KOPT-K1 (cell line): Measurements from ENCODE around the gene DYNLT1.
"Not testable (repeated sequence)": the region's sequence is repeated elsewhere in the genome, so short reads cannot be mapped to it uniquely, and the experiment has no call there.

Source experiments
- H3K27ac ChIP-seq: fragments of 200-600 bp; sonication (generic); 2 replicates; pipeline ENCODE4 v1.5.1; 2016; ENCODE audit warnings: antibody characterized with exemption, mild to moderate bottlenecking, low read depth, low read length; ENCODE audit not compliant: poor library complexity, severe bottlenecking
- H3K36me3 ChIP-seq: fragments of 200-600 bp; sonication (generic); 2 replicates; pipeline ENCODE4 v1.5.1; 2017; ENCODE audit warnings: antibody characterized with exemption, mild to moderate bottlenecking, low read length, moderate library complexity; ENCODE audit not compliant: insufficient read depth
- H3K9me3 ChIP-seq: fragments of 200-600 bp; sonication (generic); 2 replicates; pipeline ENCODE4 v1.5.1; 2017; ENCODE audit warnings: antibody characterized with exemption, low read length, mild to moderate bottlenecking; ENCODE audit not compliant: insufficient read depth, poor library complexity, severe bottlenecking

DYNLT1 gene

DNA sequence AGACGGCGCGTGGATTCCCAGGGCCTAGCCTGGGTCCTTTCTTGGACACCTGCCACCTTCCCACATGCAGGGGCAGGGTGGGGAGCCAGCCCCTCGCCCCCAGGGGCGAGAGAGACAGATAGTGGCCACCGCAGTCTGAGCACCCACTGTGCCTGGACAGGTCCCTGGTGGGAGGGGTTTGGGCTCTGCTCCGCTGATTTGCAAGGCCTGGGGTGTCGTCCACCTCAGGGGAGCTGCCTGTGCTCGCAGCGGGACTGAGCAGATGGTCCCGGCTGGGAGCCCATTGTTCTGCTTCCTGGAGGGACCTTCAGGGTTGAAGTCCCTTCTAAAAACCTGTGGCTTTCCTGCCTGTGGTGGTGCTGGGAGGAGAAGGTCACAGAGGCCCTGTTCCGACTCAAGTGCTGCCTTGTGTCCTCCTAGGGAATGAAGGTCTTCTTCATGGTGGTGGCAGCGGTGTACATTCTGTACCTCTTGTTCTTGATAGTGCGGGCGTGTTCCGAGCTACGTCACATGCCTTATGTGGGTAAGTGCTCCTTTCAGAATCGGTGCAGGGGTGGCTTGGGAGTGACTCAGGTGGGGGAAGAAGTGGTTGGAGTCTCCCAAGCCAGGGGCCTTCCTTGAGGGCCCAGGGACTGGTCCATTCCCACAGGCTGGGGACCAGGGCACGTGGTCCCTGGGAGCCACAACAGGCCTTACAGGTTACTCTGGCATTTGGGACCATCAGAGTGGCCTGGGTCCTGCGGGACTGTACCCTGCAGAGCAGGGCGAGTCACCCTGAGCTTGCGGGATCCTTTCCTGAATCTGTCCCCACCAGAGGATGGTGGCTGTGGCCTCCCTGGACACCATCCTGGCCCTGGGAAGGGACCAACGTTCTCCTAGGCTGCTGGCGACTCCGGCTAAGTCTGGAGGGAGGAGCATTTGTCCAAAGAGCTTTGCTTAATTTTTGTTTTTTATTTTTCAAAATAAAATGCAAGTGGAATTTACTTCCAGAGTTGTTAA, 19.6 kb downstream of the DYNLT1 start:
- Histone ChIP-seq H3K36me3 (peaks cover 97% of the 10 kb centered on the region), H3K9me3 (no peaks in the 10 kb centered on the region), H3K27ac (no peak overlapping the region)

- Histone ChIP-seq H3K27ac (no peak overlapping the region), H3K36me3 (peaks cover 83% of the 10 kb centered on the region), H3K9me3 (no peaks in the 10 kb centered on the region)
Observed at GRCh38 chr6:158622545-158623190, 21.9 kb downstream of the DYNLT1 start.

DNA sequence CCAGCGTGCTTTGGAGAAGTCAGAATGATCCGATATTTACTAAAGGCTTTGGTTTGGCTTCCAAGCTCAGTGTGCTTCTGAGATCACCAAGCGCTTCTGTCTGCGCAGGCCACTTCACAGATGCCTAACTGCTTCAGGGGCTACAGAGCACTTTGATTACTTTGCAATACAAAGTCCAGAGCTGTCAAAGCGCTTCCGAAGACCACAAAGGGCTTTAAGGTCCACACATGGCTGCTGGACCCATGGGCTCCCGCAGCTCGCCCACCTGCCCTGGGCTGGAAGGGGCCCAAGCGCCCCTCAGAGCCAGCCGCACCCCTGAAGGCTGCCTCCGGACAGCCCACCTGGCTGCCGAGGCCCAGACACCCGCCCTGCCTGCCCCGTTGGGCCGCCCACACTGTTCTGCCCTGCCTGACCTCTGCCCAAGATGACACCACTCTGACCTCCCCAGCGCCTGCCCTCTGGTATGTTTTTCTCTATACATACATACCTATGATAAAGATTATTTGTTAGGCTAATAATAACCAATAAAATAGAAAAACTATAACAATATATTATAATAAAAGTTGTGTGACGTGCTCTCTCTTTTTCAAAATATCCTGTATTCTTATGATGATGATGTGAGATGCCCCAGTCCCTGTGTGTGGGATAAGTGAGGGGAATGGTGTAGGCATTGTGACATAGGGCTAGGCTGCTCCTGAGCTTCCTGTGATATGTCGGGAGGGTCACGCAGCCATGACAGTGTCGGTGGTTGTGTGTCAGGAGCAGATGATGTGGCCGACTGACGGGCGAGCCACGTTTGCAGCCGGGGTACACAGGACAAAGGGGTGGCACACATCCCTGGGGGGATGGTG, 22.6 kb downstream of the DYNLT1 start:
- Histone ChIP-seq H3K9me3 (no peaks in the 10 kb centered on the region), H3K27ac (no peak overlapping the region), H3K36me3 (peaks cover 76% of the 10 kb centered on the region)

GRCh38 chr6:158620963-158621693, 23.4 kb downstream of the DYNLT1 start:
- no peak overlapping the region for H3K27ac ChIP-seq
- H3K9me3 ChIP-seq, result no peaks in the 10 kb centered on the region
- H3K36me3 ChIP-seq, result peaks cover 68% of the 10 kb centered on the region

DNA sequence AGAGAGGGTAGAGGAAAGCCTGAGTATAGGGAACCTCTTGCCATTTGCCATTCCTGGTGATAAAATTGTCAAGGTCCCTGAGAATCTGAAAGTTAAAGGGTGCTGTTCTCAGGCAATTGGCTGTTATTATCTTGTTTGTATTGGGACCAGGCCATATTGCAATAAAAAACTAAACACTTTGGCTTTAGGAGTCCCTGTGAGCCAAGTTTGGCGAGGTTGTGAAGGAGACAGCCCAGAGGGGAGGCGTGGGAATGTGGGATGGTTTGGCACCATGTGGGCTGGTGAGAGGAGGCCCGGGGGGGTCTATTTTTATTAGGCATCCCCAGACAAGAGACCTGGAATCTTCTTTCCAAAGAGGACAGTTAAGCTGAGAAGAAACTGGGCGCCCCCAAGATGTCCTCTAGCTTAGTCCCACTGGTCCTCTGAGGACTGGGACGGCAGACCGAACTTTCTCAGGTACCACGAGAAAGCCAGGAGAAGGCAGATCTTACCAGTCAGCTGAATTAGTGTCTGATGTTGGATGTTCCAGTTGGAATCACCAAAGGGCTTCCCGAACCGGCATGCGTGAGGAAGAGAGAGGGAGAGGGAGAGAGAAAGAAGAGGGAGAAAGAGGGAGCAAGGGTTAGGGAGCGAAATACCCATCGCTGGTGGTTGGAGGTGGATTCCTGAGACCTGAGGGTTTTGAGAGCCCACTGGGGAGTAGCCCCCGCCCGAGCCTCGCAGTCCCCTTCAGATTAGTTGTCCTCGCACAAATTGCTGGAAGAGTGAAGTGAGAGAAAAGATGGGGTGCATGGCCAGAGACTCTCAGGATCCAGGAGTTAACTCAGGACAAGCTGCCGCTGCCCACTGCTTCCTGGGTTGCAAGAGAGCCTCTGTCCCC, 24.4 kb downstream of the DYNLT1 start:
- Histone ChIP-seq H3K36me3 (peaks cover 64% of the 10 kb centered on the region), H3K9me3 (no peaks in the 10 kb centered on the region), H3K27ac (no peak overlapping the region)

DNA sequence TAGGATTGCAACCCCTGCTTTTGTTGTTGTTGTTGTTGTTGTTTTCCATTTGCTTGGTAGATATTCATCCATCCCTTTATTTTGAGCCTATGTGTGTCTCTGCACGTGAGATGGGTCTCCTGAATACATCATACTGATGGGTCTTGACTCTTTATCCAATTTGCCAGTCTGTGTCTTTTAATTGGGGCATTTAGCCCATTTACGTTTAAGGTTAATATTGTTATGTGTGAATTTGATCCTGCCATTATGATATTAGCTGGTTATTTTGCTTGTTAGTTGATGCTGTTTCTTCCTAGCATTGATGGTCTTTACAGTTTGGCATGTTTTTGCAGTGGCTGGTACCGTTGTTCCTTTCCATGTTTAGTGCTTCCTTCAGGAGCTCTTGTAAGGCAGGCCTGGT, 26.3 kb downstream of the DYNLT1 start:
- not testable (repeated sequence) for H3K9me3 ChIP-seq, H3K27ac ChIP-seq
- peaks cover 65% of the 10 kb centered on the region for H3K36me3 ChIP-seq

- not testable (repeated sequence) for H3K9me3 ChIP-seq, H3K27ac ChIP-seq
- H3K36me3 ChIP-seq, result peaks cover 67% of the 10 kb centered on the region
Observed at GRCh38 chr6:158614606-158615005, 29.9 kb downstream of the DYNLT1 start.

DNA sequence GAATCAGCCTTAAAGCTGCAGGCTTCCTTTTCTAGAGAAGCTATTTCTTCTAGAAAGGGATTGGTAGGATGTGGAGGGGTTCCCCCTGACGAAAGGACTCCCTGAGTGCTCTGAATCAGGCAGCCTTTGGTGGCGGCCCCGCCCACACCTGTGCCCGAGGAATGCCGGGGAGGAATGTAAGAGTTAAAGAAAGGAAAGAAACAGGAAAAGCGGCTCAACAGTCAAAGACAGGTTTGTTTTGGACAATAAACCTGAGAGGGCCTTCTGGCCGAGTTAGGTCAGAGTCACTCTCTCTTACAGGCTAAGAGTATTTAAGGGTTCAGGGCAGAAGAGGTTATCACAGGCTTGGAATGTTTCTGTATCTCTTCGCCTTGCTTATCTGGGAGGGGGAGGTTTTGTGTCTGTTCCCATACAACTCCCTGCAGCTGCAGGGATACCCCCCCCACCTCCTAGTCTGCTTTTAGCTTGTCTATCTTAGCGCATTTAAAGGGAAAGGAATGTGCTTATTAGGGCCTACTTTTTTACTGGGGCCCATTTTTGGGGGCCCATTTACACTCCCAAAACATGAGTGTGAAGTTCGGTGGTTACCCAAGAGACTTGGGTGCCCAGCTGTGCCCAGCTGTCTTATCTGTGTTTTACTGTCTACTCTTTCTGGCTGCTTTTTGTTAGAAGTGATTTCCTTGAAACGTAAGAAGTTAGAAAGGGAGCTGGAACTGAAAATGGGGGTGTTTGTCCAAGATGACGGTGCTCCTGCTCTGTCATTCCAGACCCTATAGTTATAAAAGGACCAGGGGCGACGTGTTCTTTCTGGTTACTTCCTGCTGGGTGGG, 32.8 kb downstream of the DYNLT1 start:
- Histone ChIP-seq H3K36me3 (peaks cover 90% of the 10 kb centered on the region), H3K9me3 (no peaks in the 10 kb centered on the region), H3K27ac (no peak overlapping the region)

DNA sequence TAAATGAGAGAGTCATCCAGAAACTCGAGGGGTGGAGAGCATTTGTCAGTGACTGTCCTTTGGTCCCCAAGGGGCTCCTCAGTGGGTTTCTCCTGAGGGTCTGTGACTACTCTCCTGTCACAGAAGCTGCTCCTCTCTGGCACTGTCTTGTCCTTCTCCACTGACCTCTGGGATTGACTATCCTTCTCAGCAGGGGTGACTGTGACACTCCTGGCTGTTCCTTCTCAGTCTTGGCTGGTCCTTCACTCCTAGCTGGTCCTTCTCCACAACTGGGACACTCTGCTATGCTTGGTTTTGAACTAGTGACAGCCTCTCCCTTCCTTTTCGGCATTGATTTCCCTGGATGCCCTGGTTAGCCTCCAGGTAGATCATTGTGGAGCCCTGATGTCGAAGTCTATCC, 33.5 kb downstream of the DYNLT1 start:
- H3K36me3 ChIP-seq, result peaks cover 97% of the 10 kb centered on the region
- no peaks in the 10 kb centered on the region for H3K9me3 ChIP-seq
- no peak overlapping the region for H3K27ac ChIP-seq

DNA sequence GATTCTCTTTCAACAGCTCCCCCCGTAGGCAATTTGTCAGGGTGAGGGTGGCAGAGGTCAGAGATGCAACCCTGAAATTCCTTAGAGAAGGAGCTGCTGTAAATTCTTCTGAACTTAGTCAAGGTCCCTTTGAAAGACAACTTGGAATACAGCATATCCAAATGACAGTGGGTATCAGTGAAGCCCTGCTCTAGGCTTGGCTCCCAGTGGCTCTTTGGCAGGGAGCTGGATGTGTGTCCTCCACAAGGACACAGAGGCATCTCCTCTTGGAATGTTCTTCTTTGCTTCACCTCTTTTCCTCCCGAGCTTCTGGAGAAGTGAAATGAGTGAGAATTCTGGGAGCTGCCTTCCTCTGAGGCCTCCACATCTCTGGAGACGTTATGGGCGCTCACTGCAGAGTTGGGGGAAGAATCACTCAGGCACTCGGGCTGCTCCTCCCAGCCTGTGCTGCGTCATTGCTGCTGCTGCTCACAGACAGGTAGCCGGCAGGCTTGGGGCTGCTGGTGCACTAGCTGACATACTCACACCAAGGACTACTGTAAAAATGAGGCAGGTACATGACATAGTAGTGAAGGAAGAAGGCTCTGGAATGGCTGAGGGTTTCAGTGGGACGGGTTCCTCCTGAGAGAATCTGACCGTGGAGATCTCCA, 34.1 kb downstream of the DYNLT1 start:
- H3K27ac ChIP-seq, result no peak overlapping the region
- H3K36me3 ChIP-seq, result peaks cover 100% of the 10 kb centered on the region
- no peaks in the 10 kb centered on the region for H3K9me3 ChIP-seq

DNA sequence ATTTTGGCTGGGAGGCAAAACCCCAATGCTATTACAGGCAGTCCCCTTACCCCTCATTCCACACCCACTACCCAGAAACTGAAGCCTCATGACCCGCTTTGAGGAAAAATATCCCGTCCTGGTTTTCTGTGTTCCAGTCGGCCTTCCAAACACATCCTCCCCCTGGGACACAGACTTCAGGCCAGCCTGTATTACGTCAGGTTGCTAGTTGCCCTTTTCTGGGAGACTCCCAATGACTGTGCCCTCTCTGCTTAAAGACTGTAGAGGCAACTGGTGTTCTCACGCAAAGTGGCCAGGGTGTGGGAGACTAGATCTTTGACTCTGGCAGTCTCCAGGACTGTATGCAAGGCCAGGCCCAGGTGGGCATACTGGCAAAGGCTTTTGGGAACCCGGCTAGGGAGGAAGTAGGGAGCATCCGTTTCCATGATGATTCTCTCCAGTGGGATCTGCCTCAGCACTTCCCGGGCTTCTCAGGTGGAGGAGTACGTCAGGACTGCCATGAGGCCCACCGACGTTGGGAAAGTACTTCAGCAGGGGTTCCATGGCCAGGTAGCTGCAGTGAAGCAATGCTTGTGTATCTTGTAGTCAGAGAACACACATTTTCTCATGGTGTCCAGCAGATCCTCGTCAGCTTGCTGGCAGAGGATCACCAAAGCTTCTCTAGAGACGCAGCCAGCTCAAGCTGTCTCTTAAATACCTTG, 34.9 kb downstream of the DYNLT1 start:
- Histone ChIP-seq H3K27ac (no peak overlapping the region), H3K9me3 (no peaks in the 10 kb centered on the region), H3K36me3 (peaks cover 100% of the 10 kb centered on the region)

DNA sequence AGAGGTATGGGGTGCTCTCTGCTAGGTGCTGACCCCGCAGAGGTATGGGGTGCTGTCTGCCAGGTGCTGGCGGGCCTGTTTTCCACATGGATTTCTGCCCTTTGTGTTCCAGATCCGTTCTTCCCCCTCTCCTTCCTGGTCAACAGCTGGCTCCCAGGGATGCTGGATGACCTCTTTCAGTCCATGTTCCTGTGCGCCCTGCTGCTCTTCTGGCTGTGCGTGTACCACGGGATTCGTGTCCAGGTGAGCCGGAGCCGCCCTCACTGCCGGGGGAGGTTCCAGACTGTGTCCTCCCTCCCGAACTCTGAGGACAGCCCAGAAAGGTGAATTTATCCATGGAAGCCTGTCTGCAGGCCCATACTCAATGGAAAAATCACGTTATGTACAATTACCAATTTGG, 36.3 kb downstream of the DYNLT1 start:
- H3K9me3 ChIP-seq, result no peaks in the 10 kb centered on the region
- peaks cover 100% of the 10 kb centered on the region for H3K36me3 ChIP-seq
- H3K27ac ChIP-seq, result no peak overlapping the region
